ENCODE measurements around the gene TMEM35B.

The TMEM35B gene

GRCh38 chr1:35005711-35006110, 20.6 kb upstream of the TMEM35B start (continued):
- TF ChIP-seq POU6F1 (CRISPR knock-in tag; IDR thresholded peaks at IDR 0.05; ENCODE audit: borderline replicate concordance, low read depth) (no peak), ISL1 (CRISPR knock-in tag; IDR thresholded peaks at IDR 0.05) (no peak), GLIS3 (CRISPR knock-in tag; IDR thresholded peaks at IDR 0.05) (no peak), BACH2 (CRISPR knock-in tag; IDR thresholded peaks at IDR 0.05; ENCODE audit: borderline replicate concordance) (no peak)

GRCh38 chr1:35001743-35002142, 16.6 kb upstream of the TMEM35B start:
- no peak for ATAC-seq
- TF ChIP-seq CSRNP3 (CRISPR knock-in tag; IDR thresholded peaks at IDR 0.05) (no peak), TOX (CRISPR knock-in tag; IDR thresholded peaks at IDR 0.05; ENCODE audit: borderline replicate concordance) (no peak), ZFP3 (CRISPR knock-in tag; IDR thresholded peaks at IDR 0.05) (no peak)

DNA sequence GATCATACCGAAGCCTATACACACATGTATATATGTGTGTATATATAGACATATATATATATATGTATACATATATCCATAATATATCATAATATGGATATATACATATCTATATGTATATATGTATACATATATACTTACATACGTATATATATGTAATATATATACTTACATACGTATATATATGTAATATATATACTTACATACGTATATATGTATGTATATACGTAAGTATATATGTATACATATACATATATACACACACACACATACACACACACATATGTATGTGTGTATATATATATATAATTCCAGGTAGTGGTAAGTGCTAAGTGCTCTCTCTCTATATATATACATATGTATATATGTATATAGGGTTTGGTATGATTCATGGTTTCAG, 9.7 kb upstream of the TMEM35B start:
- no peak for ATAC-seq
- TF ChIP-seq ZFP30 (CRISPR knock-in tag; IDR thresholded peaks at IDR 0.05) (no peak), ARNTL (CRISPR knock-in tag; IDR thresholded peaks at IDR 0.05; ENCODE audit: borderline replicate concordance, low read depth) (no peak), ZNF565 (CRISPR knock-in tag; conservative IDR thresholded peaks at IDR 0.05; ENCODE audit: low read depth) (no peak), PATZ1 (CRISPR knock-in tag; IDR thresholded peaks at IDR 0.05; ENCODE audit: borderline replicate concordance) (no peak)

- ATAC-seq: no peak
- TF ChIP-seq, protein P1, sequence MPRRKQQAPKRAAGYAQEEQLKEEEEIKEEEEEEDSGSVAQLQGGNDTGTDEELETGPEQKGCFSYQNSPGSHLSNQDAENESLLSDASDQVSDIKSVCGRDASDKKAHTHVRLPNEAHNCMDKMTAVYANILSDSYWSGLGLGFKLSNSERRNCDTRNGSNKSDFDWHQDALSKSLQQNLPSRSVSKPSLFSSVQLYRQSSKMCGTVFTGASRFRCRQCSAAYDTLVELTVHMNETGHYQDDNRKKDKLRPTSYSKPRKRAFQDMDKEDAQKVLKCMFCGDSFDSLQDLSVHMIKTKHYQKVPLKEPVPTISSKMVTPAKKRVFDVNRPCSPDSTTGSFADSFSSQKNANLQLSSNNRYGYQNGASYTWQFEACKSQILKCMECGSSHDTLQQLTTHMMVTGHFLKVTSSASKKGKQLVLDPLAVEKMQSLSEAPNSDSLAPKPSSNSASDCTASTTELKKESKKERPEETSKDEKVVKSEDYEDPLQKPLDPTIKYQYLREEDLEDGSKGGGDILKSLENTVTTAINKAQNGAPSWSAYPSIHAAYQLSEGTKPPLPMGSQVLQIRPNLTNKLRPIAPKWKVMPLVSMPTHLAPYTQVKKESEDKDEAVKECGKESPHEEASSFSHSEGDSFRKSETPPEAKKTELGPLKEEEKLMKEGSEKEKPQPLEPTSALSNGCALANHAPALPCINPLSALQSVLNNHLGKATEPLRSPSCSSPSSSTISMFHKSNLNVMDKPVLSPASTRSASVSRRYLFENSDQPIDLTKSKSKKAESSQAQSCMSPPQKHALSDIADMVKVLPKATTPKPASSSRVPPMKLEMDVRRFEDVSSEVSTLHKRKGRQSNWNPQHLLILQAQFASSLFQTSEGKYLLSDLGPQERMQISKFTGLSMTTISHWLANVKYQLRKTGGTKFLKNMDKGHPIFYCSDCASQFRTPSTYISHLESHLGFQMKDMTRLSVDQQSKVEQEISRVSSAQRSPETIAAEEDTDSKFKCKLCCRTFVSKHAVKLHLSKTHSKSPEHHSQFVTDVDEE (CRISPR knock-in tag; IDR thresholded peaks at IDR 0.05): no peak
- TF ChIP-seq ZC3H10 (CRISPR knock-in tag; IDR thresholded peaks at IDR 0.05): no peak
These were observed 3.4 kb upstream of the TMEM35B start for GRCh38 chr1:34988581-34988980.

DNA sequence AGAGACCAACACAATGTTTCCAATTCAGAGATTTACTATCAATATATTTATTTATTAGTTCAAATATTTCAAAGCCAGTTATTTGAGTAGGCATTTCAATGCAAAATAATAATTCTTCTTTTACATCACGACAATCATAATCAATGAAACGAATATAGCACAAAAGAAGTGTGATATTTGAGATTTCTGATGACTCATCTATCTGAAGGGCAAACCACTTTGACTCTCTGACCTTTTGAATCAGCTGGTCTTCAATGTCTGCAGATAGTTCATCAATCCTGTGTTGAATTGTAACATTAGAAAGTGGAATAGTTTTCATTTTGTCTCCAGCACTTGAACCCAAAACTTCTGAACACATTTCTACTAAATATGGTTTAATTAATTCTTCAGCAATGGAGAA, 3.0 kb upstream of the TMEM35B start:
- TF ChIP-seq POU6F1 (CRISPR knock-in tag; IDR thresholded peaks at IDR 0.05; ENCODE audit: borderline replicate concordance, low read depth): no peak
- TF ChIP-seq ARNTL (CRISPR knock-in tag; IDR thresholded peaks at IDR 0.05; ENCODE audit: borderline replicate concordance, low read depth): no peak
- TF ChIP-seq ISL1 (CRISPR knock-in tag; IDR thresholded peaks at IDR 0.05): no peak
- TF ChIP-seq BACH2 (CRISPR knock-in tag; IDR thresholded peaks at IDR 0.05; ENCODE audit: borderline replicate concordance): no peak
- TF ChIP-seq, protein P2, sequence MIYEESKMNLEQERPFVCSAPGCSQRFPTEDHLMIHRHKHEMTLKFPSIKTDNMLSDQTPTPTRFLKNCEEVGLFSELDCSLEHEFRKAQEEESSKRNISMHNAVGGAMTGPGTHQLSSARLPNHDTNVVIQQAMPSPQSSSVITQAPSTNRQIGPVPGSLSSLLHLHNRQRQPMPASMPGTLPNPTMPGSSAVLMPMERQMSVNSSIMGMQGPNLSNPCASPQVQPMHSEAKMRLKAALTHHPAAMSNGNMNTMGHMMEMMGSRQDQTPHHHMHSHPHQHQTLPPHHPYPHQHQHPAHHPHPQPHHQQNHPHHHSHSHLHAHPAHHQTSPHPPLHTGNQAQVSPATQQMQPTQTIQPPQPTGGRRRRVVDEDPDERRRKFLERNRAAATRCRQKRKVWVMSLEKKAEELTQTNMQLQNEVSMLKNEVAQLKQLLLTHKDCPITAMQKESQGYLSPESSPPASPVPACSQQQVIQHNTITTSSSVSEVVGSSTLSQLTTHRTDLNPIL (CRISPR knock-in tag; IDR thresholded peaks at IDR 0.05; ENCODE audit: low read depth): no peak
- TF ChIP-seq PATZ1 (CRISPR knock-in tag; IDR thresholded peaks at IDR 0.05; ENCODE audit: borderline replicate concordance): no peak
- no peak for TF ChIP-seq ZNF8 (CRISPR knock-in tag; IDR thresholded peaks at IDR 0.05)
- TF ChIP-seq PPARA (CRISPR knock-in tag; IDR thresholded peaks at IDR 0.05; ENCODE audit: borderline replicate concordance): no peak
- TF ChIP-seq ZC3H10 (CRISPR knock-in tag; IDR thresholded peaks at IDR 0.05): no peak
- no peak for TF ChIP-seq ZNF70 (CRISPR knock-in tag; IDR thresholded peaks at IDR 0.05)
- TF ChIP-seq ESRRG (CRISPR knock-in tag; IDR thresholded peaks at IDR 0.05): no peak
- no peak for TF ChIP-seq SNAI2 (CRISPR knock-in tag; IDR thresholded peaks at IDR 0.05)
- TF ChIP-seq TOX (CRISPR knock-in tag; IDR thresholded peaks at IDR 0.05; ENCODE audit: borderline replicate concordance): no peak
- no peak for TF ChIP-seq ZFP30 (CRISPR knock-in tag; IDR thresholded peaks at IDR 0.05)
- TF ChIP-seq ZFP3 (CRISPR knock-in tag; IDR thresholded peaks at IDR 0.05): no peak
- no peak for TF ChIP-seq RARB (CRISPR knock-in tag; IDR thresholded peaks at IDR 0.05)
- no peak for TF ChIP-seq TCF4 (CRISPR knock-in tag; IDR thresholded peaks at IDR 0.05; ENCODE audit: borderline replicate concordance)
- no peak for TF ChIP-seq OSR1 (CRISPR knock-in tag; IDR thresholded peaks at IDR 0.05)
- no peak for TF ChIP-seq ZNF565 (CRISPR knock-in tag; conservative IDR thresholded peaks at IDR 0.05; ENCODE audit: low read depth)
- no peak for TF ChIP-seq GLIS3 (CRISPR knock-in tag; IDR thresholded peaks at IDR 0.05)
- no peak for ATAC-seq

Measured in SK-N-SH treated with all-trans-retinoic acid at 6 μM for 48 hours (cell line).